ENCODE data around the gene GPRC5A. TPM values are rescaled to one million over a fixed set of nuclear protein-coding genes. Genes with fewer than 3 reads are reported as not detected.

The GPRC5A gene
- total RNA-seq, 1 donor from 2014 or later: 27.3 TPM

DNA sequence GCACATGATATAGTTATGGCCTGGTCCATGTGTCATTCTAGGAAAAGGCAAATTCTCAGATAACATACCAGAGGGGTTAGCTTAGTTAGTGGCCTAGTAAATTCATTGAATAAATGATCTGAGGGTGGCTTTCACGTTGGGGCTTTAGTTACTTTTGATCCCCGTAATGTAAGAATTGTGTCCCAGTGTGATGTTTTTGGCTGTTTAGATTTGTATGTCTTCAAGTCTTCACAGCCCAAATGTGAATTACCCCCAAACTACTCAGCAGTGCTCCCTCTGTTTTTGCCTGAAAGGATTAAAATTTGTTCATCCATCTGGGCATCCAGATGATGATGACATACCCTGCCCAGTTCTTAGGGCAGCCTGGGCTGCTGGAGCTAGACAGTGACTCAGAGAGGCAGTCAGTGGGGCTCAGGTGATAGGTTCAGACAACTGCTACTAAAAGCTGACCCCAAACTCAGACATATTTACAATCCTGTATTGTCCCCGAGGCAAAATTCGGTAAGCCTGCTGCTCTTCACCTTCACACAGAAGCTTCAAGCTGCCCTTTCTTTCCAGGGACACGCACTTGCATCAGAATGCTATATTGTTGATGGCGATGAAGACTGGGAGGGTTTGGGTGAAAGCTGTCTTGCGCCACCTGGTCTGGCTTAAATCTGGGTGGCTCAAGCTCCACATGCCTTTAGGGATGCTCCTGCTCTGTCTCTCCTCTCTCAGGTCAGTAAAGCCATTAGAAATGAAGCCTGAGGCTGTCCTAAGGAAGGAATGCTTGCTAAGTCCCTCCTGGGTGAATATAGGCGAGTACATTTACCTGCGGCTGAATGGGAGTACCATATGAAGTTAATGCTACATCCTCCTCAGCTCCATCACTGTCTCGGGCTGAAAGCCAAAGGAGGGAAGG is 50.3 kb downstream of the GPRC5A start:
- H3K9me3 Mint-ChIP-seq (ENCODE audit: unreplicated experiment): no peaks in the 10 kb centered on the region
- TF ChIP-seq, protein P1, sequence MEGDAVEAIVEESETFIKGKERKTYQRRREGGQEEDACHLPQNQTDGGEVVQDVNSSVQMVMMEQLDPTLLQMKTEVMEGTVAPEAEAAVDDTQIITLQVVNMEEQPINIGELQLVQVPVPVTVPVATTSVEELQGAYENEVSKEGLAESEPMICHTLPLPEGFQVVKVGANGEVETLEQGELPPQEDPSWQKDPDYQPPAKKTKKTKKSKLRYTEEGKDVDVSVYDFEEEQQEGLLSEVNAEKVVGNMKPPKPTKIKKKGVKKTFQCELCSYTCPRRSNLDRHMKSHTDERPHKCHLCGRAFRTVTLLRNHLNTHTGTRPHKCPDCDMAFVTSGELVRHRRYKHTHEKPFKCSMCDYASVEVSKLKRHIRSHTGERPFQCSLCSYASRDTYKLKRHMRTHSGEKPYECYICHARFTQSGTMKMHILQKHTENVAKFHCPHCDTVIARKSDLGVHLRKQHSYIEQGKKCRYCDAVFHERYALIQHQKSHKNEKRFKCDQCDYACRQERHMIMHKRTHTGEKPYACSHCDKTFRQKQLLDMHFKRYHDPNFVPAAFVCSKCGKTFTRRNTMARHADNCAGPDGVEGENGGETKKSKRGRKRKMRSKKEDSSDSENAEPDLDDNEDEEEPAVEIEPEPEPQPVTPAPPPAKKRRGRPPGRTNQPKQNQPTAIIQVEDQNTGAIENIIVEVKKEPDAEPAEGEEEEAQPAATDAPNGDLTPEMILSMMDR (IDR thresholded peaks at IDR 0.05): no peak
- DNase-seq (ENCODE audit: extremely low spot score, unreplicated experiment): no peak

DNA sequence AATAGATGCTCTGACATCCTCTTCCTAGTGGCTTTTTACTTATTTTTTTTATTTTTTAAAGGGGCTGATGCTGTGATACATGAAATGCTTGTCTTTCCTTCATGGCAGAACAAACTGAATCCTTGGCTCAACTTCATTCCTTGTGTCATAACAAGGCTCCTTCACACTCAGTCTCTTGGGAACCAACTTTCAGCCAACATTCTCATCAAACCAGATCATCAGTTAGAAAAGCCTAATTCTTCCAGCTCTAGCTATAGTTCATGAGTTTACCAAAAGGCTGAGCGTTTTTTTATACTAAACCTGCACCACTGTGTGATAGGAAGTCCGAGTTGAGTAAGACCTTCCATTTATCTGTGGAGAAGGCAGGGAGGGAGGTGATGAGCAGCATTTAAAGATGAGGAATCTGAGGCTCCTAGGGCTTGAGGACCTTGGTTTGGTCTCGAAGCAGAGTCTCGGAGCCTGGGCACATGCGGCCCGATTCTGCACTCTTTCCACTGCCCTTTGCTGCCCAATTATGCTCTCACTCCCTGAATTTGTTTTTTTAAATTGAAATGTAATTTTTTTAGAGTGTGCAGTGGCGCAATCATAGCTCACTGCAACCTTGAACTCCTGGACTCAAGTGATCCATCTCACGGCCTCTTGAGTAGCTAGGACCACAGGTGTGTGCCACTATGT is 52.4 kb downstream of the GPRC5A start:
- no peak for DNase-seq (ENCODE audit: extremely low spot score, unreplicated experiment)
- no peak overlapping the region for H3K4me3 Mint-ChIP-seq (ENCODE audit: unreplicated experiment)
- H3K36me3 Mint-ChIP-seq (ENCODE audit: unreplicated experiment): no peaks in the 10 kb centered on the region
- peaks cover 3% of the 10 kb centered on the region for H3K27me3 Mint-ChIP-seq (ENCODE audit: unreplicated experiment)
- TF ChIP-seq, protein P1 (IDR thresholded peaks at IDR 0.05): no peak
- no peaks in the 10 kb centered on the region for H3K9me3 Mint-ChIP-seq (ENCODE audit: unreplicated experiment)
- H3K27ac Mint-ChIP-seq (ENCODE audit: unreplicated experiment): no peak overlapping the region
- H3K4me1 Mint-ChIP-seq (ENCODE audit: unreplicated experiment): no peaks in the 10 kb centered on the region

More for the DNA sequence above, 50.3 kb downstream of the GPRC5A start:
- Mint-ChIP-seq H3K27ac (ENCODE audit: unreplicated experiment) (no peak overlapping the region), H3K27me3 (ENCODE audit: unreplicated experiment) (peaks cover 3% of the 10 kb centered on the region), H3K4me1 (ENCODE audit: unreplicated experiment) (no peaks in the 10 kb centered on the region), H3K36me3 (ENCODE audit: unreplicated experiment) (no peaks in the 10 kb centered on the region), H3K4me3 (ENCODE audit: unreplicated experiment) (no peak overlapping the region)

DNA sequence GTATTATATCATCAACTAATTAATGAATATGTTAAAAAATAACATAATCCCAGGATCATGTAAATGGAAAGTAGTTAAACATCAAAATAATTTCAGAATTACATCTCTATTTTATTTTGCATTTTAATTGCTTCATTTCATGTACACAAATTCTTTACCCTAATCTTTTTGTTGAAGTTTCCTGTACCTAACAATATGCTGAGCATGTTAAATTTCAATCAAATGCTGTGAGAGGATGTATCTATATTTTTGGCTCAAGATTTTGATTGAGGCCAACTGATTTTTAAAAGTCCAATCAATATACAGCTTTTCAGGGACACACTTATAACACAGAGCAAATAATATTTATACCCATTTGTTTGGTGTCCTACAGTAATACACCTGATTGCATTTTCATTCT is 54.2 kb downstream of the GPRC5A start:
- H3K36me3 Mint-ChIP-seq (ENCODE audit: unreplicated experiment): no peaks in the 10 kb centered on the region
- no peaks in the 10 kb centered on the region for H3K4me1 Mint-ChIP-seq (ENCODE audit: unreplicated experiment)
- TF ChIP-seq, protein P1 (IDR thresholded peaks at IDR 0.05): no peak

DNA sequence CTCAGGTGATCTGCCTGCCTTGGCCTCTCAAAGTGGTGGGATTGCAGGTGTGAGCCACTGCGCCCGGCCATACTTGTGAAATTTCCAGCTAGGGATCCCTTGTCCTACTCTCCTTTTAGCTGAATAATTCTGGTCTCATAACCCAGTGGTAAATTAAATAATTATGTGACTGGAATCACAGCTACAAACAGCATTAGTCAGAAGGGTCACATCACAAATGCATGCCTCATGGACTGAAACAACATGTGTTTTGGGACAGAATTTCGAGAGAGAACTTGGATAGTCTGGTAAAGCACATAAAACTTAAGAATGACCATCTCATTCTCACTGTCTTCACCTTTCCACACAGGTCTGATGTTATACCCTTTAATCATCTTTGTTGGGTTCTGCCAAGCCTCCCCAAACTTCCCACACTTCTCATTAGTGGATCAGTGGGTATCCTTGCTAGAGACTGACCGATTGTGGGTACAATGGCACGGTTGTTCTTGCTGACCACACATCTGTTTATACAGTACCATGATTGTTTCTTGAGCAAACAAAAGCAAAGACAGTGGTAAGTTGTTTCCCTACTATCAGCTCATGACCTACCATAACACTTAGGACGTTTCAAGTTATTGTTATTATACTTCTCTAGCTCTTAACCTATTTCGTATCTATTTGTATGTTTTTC is 55.5 kb downstream of the GPRC5A start:
- Mint-ChIP-seq H3K27ac (ENCODE audit: unreplicated experiment) (no peak overlapping the region), H3K4me1 (ENCODE audit: unreplicated experiment) (no peaks in the 10 kb centered on the region), H3K9me3 (ENCODE audit: unreplicated experiment) (no peaks in the 10 kb centered on the region), H3K36me3 (ENCODE audit: unreplicated experiment) (no peaks in the 10 kb centered on the region), H3K4me3 (ENCODE audit: unreplicated experiment) (no peak overlapping the region), H3K27me3 (ENCODE audit: unreplicated experiment) (peaks cover 3% of the 10 kb centered on the region)
- TF ChIP-seq, protein P1 (IDR thresholded peaks at IDR 0.05): no peak
- DNase-seq (ENCODE audit: extremely low spot score, unreplicated experiment): no peak

More for the DNA sequence above, 54.2 kb downstream of the GPRC5A start:
- Mint-ChIP-seq H3K9me3 (ENCODE audit: unreplicated experiment) (no peaks in the 10 kb centered on the region), H3K27ac (ENCODE audit: unreplicated experiment) (no peak overlapping the region), H3K27me3 (ENCODE audit: unreplicated experiment) (peaks cover 3% of the 10 kb centered on the region), H3K4me3 (ENCODE audit: unreplicated experiment) (no peak overlapping the region)
- no peak for DNase-seq (ENCODE audit: extremely low spot score, unreplicated experiment)

Measured in osteocyte (in vitro differentiated cells).